Cardiac muscle cell (in vitro differentiated cells and primary cell): ENCODE measurements around the gene CBFA2T3. TPM values are rescaled to one million over a fixed set of nuclear protein-coding genes. Genes with fewer than 3 reads are reported as not detected.

Source experiments
- DNase-seq, 2 donors: peaks; one replicate each; pipeline versions ENCODE4 v3.0.0 to v3.0.0-alpha.2; 2010 to 2017; ENCODE audit warnings: low read depth in 1 of 2, low spot score in 1 of 2
- H3K27ac ChIP-seq: fragments of 200-600 bp; sonication (generic); 2 replicates; pipeline ENCODE4 v1.5.1; 2016
- H3K27me3 ChIP-seq: fragments of 200-600 bp; sonication (generic); 2 replicates; pipeline ENCODE4 v1.6.0; 2016; ENCODE audit warnings: control low read depth
- H3K36me3 ChIP-seq: fragments of 200-600 bp; sonication (generic); 2 replicates; pipeline ENCODE4 v1.5.1; 2016; ENCODE audit warnings: control low read depth
- H3K4me1 ChIP-seq: fragments of 200-600 bp; sonication (generic); 2 replicates; pipeline ENCODE4 v1.8.1; 2017; ENCODE audit warnings: low read depth, mild to moderate bottlenecking, mixed run types
- H3K4me3 ChIP-seq: fragments of 200-600 bp; sonication (generic); 2 replicates; pipeline ENCODE4 v1.5.1; 2016; ENCODE audit warnings: mild to moderate bottlenecking
- H3K9me3 ChIP-seq: fragments of 200-600 bp; sonication (generic); 2 replicates; pipeline ENCODE4 v1.5.1; 2017; ENCODE audit warnings: low read depth, mild to moderate bottlenecking, control low read depth
- CTCF ChIP-seq: IDR thresholded peaks from 2 replicates; pipeline ENCODE4 v1.5.1; 2012; ENCODE audit warnings: low read depth, mild to moderate bottlenecking, low read length
- polyA plus RNA-seq: library from polyadenylated mRNA; unstranded; fragments of >200 nt; fragmentation: Nextera tagmentation; extraction: Ambion mirVana; gene quantifications from 2 replicates; pipeline ENCODE4 v1.2.1, GENCODE V29; 2016
- total RNA-seq: library from RNA; depleted of rRNA; stranded (reverse); fragments of >200 nt; gene quantifications from 2 replicates; pipeline ENCODE4 v1.2.3, GENCODE V29; 2016

CBFA2T3 gene
- total and polyA plus RNA-seq, 2 experiments from 2014 or later: 0.69 to 1.5 TPM

GRCh38 chr16:88917915-88918627, 58.9 kb downstream of the CBFA2T3 start:
- DNase-seq: no peak
- TF ChIP-seq CTCF: no peak
- no peak overlapping the region for H3K27ac ChIP-seq
- H3K4me1 ChIP-seq: peaks cover 5% of the 10 kb centered on the region
- H3K9me3 ChIP-seq: no peaks in the 10 kb centered on the region
- H3K27me3 ChIP-seq: no peaks in the 10 kb centered on the region
- no peak overlapping the region for H3K4me3 ChIP-seq
- no peaks in the 10 kb centered on the region for H3K36me3 ChIP-seq

- H3K4me1 ChIP-seq: peaks cover 5% of the 10 kb centered on the region
- no peaks in the 10 kb centered on the region for H3K36me3 ChIP-seq
These were observed 59.7 kb downstream of the CBFA2T3 start for GRCh38 chr16:88917146-88917914.

GRCh38 chr16:88915639-88916327, 61.2 kb downstream of the CBFA2T3 start:
- H3K27me3 ChIP-seq: no peaks in the 10 kb centered on the region
- no peaks in the 10 kb centered on the region for H3K36me3 ChIP-seq
- no peak for DNase-seq
- no peak overlapping the region for H3K27ac ChIP-seq
- no peak overlapping the region for H3K4me3 ChIP-seq
- TF ChIP-seq CTCF: no peak
- H3K4me1 ChIP-seq: peaks cover 5% of the 10 kb centered on the region
- no peaks in the 10 kb centered on the region for H3K9me3 ChIP-seq

More at GRCh38 chr16:88917146-88917914, 59.7 kb downstream of the CBFA2T3 start:
- Histone ChIP-seq H3K4me3 (no peak overlapping the region), H3K27ac (no peak overlapping the region), H3K27me3 (no peaks in the 10 kb centered on the region), H3K9me3 (no peaks in the 10 kb centered on the region)
- peak in 1 of 2 donors; percentile 63 for DNase-seq
- no peak for TF ChIP-seq CTCF

GRCh38 chr16:88914750-88915368, 62.1 kb downstream of the CBFA2T3 start:
- DNase-seq: peak in 1 of 2 donors; percentile 45
- H3K27me3 ChIP-seq: no peaks in the 10 kb centered on the region
- H3K4me1 ChIP-seq: peaks cover 5% of the 10 kb centered on the region
- no peaks in the 10 kb centered on the region for H3K36me3 ChIP-seq
- H3K27ac ChIP-seq: no peak overlapping the region
- H3K9me3 ChIP-seq: no peaks in the 10 kb centered on the region
- H3K4me3 ChIP-seq: no peak overlapping the region
- TF ChIP-seq CTCF: no peak

GRCh38 chr16:88913870-88914269, 63.1 kb downstream of the CBFA2T3 start:
- no peak for DNase-seq
- Histone ChIP-seq H3K36me3 (no peaks in the 10 kb centered on the region), H3K27me3 (no peaks in the 10 kb centered on the region), H3K4me1 (peaks cover 5% of the 10 kb centered on the region), H3K27ac (no peak overlapping the region), H3K4me3 (no peak overlapping the region), H3K9me3 (no peaks in the 10 kb centered on the region)
- TF ChIP-seq CTCF: no peak
